ENCODE data around the gene SART1. TPM values are rescaled to one million over a fixed set of nuclear protein-coding genes. Genes with fewer than 3 reads are reported as not detected.
A peak's percentile ranks its signal among the peaks of the same experiment; 100 is the strongest.

Gene SART1
- total and polyA plus RNA-seq, 2 donors (not counting 1 experiment from before 2014, with no cell fraction given) = 17.4 to 43.3 TPM

- TF ChIP-seq EZH2 (IDR thresholded peaks at IDR 0.05; ENCODE audit: low read length, missing control alignments) (no peak), CTCF (conservative IDR thresholded peaks at IDR 0.05 in 1 of 2, IDR thresholded peaks at IDR 0.05 in 1 of 2; ENCODE audit: low read depth in 1 of 2, low read length in 2 of 2) (no peak)
- H3K79me2 ChIP-seq (ENCODE audit: control insufficient read depth, insufficient read depth, low read length) = peaks cover 56% of the 10 kb centered on the region
- no peak overlapping the region for H3K9ac ChIP-seq (ENCODE audit: insufficient read depth, low read length)
- no peak overlapping the region for H2AFZ ChIP-seq (ENCODE audit: low read length)
- no peak for DNase-seq (ENCODE audit: low read depth in 2 of 2)
- H4K20me1 ChIP-seq (ENCODE audit: control insufficient read depth, extremely low read depth, insufficient read depth, low read length) = no peaks in the 10 kb centered on the region
- no peaks in the 10 kb centered on the region for H3K27me3 ChIP-seq (ENCODE audit: control insufficient read depth, insufficient read depth, low read length)
- peaks cover 25% of the 10 kb centered on the region for H3K4me1 ChIP-seq (ENCODE audit: control insufficient read depth, extremely low read depth, insufficient read depth, low read length)
- no peaks in the 10 kb centered on the region for H3K9me3 ChIP-seq (ENCODE audit: control insufficient read depth, insufficient read depth, low read depth, low read length)
- no peak overlapping the region for H3K27ac ChIP-seq (ENCODE audit: insufficient read depth, low read length)
- H3K4me2 ChIP-seq (ENCODE audit: extremely low read depth, insufficient read depth, low read length) = peak overlapping the region; percentile 86
- peak overlapping the region; percentile 68 to 95 (median 76) for H3K4me3 ChIP-seq (replicated peaks in 1 of 4; ENCODE audit: control extremely low read depth in 1 of 4, insufficient read depth in 1 of 4, low read depth in 3 of 4, low read length in 4 of 4)
- peaks cover 22% of the 10 kb centered on the region for H3K36me3 ChIP-seq (ENCODE audit: control insufficient read depth, insufficient read depth, low read length)
Observed at GRCh38 chr11:65921033-65921555, 40.4 kb upstream of the SART1 start.

GRCh38 chr11:65921876-65922275 is 39.7 kb upstream of the SART1 start:
- H3K4me1 ChIP-seq (ENCODE audit: control insufficient read depth, extremely low read depth, insufficient read depth, low read length) = peaks cover 17% of the 10 kb centered on the region
- no peak overlapping the region for H3K9ac ChIP-seq (ENCODE audit: insufficient read depth, low read length)
- peaks cover 19% of the 10 kb centered on the region for H3K36me3 ChIP-seq (ENCODE audit: control insufficient read depth, insufficient read depth, low read length)
- no peak for DNase-seq (ENCODE audit: low read depth in 2 of 2)
- H3K27me3 ChIP-seq (ENCODE audit: control insufficient read depth, insufficient read depth, low read length) = no peaks in the 10 kb centered on the region
- no peak overlapping the region for H3K4me2 ChIP-seq (ENCODE audit: extremely low read depth, insufficient read depth, low read length)
- H3K4me3 ChIP-seq (replicated peaks in 1 of 4; ENCODE audit: control extremely low read depth in 1 of 4, insufficient read depth in 1 of 4, low read depth in 3 of 4, low read length in 4 of 4) = no peak overlapping the region
- no peaks in the 10 kb centered on the region for H3K9me3 ChIP-seq (ENCODE audit: control insufficient read depth, insufficient read depth, low read depth, low read length)
- TF ChIP-seq CTCF (conservative IDR thresholded peaks at IDR 0.05 in 1 of 2, IDR thresholded peaks at IDR 0.05 in 1 of 2; ENCODE audit: low read depth in 1 of 2, low read length in 2 of 2) (no peak), EZH2 (IDR thresholded peaks at IDR 0.05; ENCODE audit: low read length, missing control alignments) (no peak)
- no peaks in the 10 kb centered on the region for H4K20me1 ChIP-seq (ENCODE audit: control insufficient read depth, extremely low read depth, insufficient read depth, low read length)
- H3K79me2 ChIP-seq (ENCODE audit: control insufficient read depth, insufficient read depth, low read length) = peaks cover 49% of the 10 kb centered on the region
- no peak overlapping the region for H3K27ac ChIP-seq (ENCODE audit: insufficient read depth, low read length)
- H2AFZ ChIP-seq (ENCODE audit: low read length) = no peak overlapping the region

- H3K4me1 ChIP-seq (ENCODE audit: control insufficient read depth, extremely low read depth, insufficient read depth, low read length) = peaks cover 11% of the 10 kb centered on the region
- no peaks in the 10 kb centered on the region for H3K9me3 ChIP-seq (ENCODE audit: control insufficient read depth, insufficient read depth, low read depth, low read length)
- no peak overlapping the region for H3K9ac ChIP-seq (ENCODE audit: insufficient read depth, low read length)
- H3K36me3 ChIP-seq (ENCODE audit: control insufficient read depth, insufficient read depth, low read length) = peaks cover 14% of the 10 kb centered on the region
- no peak for DNase-seq (ENCODE audit: low read depth in 2 of 2)
- no peak for TF ChIP-seq EZH2 (IDR thresholded peaks at IDR 0.05; ENCODE audit: low read length, missing control alignments)
- no peak for TF ChIP-seq CTCF (conservative IDR thresholded peaks at IDR 0.05 in 1 of 2, IDR thresholded peaks at IDR 0.05 in 1 of 2; ENCODE audit: low read depth in 1 of 2, low read length in 2 of 2)
- no peaks in the 10 kb centered on the region for H3K27me3 ChIP-seq (ENCODE audit: control insufficient read depth, insufficient read depth, low read length)
- H4K20me1 ChIP-seq (ENCODE audit: control insufficient read depth, extremely low read depth, insufficient read depth, low read length) = no peaks in the 10 kb centered on the region
- H3K4me2 ChIP-seq (ENCODE audit: extremely low read depth, insufficient read depth, low read length) = no peak overlapping the region
- H3K27ac ChIP-seq (ENCODE audit: insufficient read depth, low read length) = no peak overlapping the region
- no peak overlapping the region for H2AFZ ChIP-seq (ENCODE audit: low read length)
- no peak overlapping the region for H3K4me3 ChIP-seq (replicated peaks in 1 of 4; ENCODE audit: control extremely low read depth in 1 of 4, insufficient read depth in 1 of 4, low read depth in 3 of 4, low read length in 4 of 4)
- H3K79me2 ChIP-seq (ENCODE audit: control insufficient read depth, insufficient read depth, low read length) = peaks cover 42% of the 10 kb centered on the region
Observed at GRCh38 chr11:65922565-65922964, 39.0 kb upstream of the SART1 start.
